GM15510 (cell line): ENCODE measurements around the gene ADAMTS6.

Experiments
- POLR2A ChIP-seq: IDR thresholded peaks from 3 replicates; pipeline ENCODE4 v1.6.1; 2011; ENCODE audit warnings: borderline replicate concordance; ENCODE audit not compliant: insufficient read length; ENCODE audit errors: extremely low read depth

Gene ADAMTS6

DNA sequence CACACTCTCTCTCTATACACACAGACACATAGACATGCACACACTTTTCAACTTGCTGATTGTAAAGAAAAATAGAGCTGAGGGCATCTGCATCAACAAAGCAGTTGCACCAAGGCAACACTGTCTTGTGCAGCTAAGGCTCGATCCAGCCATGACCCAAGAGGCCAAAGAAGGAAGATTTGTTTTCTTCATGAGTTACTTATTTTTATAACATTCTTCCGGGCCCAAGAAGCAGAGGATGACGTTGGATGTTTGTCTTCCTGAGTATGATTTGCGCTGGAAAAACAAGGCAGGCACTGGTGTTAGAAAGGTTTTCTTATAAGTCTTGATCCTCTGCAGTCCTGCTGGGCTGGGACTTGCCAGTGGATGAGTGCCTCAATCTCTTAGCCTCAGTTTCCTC is 344.1 kb downstream of the ADAMTS6 start:
- no peak for TF ChIP-seq POLR2A

DNA sequence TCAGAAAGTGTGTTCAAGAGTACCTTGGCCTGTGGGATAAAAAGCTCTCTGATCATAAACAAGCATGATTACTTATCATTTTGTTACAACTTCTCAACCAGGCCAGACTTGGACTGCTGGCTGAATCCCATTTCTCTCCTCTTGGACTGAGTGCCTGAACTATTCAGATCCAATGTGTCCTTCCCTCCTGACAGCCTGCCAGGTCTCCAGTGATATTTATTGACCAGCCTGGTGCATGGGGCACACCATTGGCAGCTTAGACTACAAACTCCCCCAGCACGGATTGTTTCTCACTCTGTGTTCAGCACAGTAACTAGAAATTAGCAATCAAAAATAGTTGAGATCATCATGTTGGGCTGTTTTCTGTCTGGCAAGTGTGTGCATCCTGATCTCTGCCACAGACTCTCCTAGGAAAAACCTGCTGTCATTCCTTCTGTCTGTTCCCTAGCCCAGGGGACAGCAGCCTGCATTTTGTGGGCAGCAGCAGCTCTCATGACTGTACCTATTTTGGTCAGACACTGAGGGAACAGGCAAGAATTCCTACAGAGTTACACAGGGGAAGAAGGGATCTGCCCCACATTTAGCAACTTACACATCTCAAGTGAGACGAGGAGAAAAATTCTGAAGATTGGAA is 348.1 kb downstream of the ADAMTS6 start:
- TF ChIP-seq POLR2A: no peak

DNA sequence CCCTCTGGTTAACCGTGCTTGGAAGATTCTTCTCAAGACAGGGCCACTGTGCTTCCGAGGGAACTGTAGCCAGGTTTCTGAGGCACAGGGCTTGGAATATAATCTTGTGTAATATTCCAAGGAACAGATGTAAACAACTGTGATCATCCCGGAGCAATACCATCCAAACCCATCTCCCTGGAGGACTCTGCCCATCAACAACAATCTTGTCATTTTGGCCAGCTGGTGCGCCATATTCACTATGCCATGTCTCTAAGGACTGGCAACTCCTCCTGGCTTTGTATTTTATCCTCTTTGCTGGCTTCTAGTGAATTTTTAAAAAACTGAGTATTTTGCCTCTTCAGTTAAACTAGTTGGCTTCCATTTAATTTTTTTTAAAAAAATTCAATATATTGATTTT is 349.3 kb downstream of the ADAMTS6 start:
- no peak for TF ChIP-seq POLR2A

DNA sequence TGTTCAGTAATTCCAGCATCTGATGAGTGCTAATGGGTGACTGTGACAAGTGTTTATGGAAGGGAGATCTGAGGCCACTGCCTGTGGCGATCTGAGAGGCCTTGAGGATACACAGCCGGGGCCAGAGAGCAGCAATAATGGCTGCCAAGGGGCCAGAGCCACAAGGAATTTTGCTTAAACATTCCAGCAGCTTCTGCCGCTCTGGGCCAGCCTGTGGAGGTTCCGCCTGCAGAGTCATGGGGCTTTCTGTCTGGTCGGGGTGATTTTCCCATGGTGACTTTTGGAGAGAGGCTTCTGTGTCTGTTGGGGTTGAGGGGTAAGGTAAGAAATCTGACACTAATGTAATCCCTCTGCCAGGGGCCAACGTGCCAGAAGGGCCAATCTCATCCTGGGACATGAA is 353.5 kb downstream of the ADAMTS6 start:
- no peak for TF ChIP-seq POLR2A

DNA sequence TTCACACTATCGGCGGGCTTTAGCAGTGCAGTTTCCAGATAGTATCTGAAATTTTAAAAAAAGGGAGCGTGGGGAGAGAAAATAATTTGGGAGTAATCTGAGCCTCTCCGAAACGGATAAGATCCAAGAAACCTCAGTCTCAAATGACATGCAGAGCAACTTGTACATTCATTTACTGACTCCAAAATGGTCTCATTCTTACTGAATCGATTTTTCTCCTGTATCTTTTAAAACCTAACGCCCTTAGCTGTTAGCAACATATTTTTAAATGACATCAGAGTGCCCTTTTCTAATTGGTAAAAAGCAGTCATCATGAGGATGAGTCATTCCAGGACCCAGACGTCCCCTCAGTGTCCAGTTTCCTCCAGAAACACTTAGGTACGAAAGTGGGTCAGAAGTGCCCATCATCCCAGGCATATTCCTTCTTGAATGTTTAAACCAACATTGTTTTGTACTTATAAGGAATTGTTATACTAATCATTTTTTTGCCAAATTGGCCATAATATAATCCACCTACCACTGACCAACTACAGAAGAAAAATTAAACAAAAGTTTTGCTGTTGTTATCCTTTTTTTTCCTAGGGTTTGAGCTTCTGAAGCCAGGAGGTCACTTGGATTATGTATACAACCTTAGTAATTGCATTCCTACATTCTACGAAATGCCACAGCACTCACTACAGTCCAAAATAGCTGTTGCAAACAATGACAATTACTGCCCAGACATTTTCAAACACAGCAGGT is 354.4 kb downstream of the ADAMTS6 start:
- no peak for TF ChIP-seq POLR2A

DNA sequence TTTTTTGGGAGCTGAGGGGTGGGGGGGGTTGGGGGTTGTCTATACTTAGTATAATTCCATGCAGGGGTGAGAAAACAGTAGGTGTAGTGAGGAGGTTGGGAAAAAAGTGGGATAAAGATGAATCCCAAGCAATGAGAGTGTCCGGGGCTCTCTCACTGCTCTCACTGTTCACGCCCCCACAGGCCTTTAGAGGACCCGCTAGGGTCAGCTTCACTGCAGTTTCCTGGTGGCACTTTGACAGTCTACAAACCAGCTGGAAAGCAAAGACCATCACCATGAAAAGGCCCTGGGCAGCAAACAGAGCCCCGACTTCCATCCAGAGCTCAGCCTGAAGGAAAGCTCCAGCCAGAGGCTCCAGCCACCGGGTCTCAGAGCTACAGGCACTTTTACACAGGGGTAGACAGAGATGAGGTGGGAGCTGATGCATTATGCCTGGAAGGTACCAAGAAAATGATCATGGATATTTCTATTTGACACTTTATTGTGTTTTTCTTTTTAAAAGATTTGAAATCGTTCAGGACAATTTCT is 355.1 kb downstream of the ADAMTS6 start:
- no peak for TF ChIP-seq POLR2A

DNA sequence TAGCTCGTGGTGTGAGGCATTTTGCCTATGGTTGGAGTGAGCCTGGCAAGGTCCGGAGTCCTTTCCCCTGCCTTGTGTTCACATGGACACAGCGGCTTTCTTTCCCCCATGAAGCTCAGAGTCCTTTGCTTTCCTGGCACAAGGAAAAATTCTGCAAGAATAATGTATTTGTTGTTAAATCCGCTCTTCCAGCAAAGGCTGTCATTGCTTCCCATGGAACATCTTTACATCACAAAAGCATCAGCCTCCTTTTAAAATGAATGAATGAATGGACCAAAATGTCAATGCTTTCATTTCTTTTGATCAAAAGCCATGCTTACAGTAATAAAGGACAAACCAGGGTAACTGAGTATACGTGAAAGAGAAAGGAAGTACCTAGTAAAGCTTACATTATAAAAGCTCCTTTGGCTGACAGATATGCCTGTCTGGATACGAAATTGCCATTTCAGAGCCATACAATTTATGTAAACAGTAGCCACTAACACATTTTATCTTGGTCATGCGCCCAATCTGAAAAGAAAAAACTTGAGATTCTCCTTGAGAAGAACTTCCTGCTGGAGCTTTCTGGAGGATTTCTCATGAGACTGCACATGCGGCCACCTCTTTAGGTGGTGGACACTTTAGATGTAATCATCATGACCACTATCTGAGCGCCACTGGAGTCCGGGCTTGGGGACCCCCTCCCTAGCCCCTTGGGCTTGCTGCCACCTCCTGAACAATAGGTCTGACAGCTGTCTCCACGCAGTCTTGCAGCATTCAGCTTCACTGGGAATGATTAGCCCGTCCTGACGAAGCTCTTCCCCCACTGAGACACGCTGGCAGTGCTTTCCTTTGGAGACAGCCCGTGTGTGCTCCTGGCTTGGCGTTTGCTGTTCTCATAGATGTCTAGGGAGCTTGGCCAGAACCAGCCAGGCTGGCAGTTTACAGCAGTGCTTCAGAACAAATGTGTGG is 355.9 kb downstream of the ADAMTS6 start:
- no peak for TF ChIP-seq POLR2A

DNA sequence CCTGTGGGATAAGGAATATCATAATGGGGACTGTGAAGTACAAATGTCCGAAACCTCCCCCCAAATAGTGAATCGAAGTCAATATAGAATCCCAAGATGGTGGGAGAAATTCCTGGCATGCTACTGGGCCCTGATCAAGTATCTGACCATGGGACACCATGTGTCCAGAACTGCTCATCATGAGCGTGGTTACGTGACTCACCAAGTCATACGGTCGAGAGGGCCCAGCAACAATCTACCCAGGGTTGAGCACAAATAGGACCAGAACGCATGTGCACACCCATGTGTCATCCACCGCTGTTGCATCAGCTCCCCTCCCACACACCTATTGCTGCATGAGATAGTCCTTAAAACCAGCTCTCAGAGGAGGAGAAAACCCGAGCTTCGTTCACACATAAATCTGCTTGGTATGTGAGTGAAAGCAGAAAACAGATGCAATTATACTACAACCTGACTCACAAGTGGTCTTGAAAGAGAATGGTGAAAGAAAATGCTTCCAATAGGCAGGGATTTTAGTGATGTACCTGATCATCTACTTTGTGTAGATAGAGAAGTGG is 359.8 kb downstream of the ADAMTS6 start:
- TF ChIP-seq POLR2A: no peak

DNA sequence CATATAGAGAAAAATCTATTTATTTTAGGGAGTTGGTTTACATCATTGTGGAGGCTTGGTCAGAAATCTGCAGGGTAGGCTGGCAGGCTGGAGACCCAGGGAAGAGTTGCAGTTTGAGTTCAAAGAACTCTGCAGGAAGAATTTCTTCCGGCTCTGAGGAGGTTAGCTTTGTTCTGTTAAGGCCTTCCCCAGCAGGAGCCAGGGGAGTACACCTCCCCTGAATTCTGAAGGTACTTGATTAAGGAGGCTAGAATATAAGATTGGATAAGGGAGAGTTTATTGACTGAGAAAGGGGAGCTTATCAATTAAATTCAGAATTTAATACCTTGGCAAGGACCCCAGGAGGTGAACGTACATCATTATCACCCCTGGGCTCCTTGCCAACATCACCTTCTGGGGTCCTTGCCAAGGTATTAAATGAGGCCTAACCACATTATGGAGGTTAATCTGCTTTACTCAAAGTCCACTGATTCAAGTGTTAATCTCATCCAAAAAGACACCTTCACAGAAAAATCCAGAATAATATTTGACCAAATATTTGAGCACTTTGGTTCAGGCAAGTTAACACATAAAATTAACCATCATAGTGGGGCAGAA is 361.3 kb downstream of the ADAMTS6 start:
- TF ChIP-seq POLR2A: no peak

DNA sequence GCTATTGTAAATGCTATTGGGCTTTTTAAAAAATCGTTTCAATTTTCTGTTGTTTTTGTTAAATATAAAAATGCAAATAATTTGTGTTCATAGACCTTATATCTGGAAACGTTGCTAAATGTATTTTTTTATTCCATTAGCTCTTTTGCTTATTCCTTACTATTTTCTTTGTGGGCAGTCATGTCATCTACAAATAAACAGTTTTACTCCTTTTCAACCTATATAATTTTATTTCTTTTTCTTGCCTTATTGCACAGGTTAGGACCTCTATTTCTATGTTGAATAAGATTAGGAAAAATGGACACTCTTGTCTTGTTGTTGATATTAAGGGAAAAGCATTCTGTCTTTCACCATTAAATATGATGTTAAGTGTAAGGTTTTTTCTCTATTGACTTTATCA is 364.2 kb downstream of the ADAMTS6 start:
- TF ChIP-seq POLR2A: no peak

DNA sequence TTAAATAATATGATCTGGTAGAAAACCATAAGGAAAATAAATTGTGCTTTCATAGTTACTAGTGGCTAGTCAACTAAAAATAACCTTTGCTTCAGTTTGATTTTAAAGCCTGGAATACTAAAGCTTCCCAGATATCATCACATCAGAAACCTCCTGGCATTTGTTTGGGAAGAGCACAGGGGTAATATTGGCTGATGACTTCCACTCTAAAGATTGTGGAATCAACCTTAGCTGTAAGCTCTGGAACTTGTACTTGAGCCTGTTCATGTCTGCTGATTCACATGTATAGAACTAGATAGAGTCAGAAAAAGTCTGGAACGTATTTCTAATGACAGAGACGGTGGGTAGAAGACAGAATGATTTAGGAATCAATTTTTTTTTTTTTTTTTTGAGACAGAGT is 367.9 kb downstream of the ADAMTS6 start:
- TF ChIP-seq POLR2A: no peak

DNA sequence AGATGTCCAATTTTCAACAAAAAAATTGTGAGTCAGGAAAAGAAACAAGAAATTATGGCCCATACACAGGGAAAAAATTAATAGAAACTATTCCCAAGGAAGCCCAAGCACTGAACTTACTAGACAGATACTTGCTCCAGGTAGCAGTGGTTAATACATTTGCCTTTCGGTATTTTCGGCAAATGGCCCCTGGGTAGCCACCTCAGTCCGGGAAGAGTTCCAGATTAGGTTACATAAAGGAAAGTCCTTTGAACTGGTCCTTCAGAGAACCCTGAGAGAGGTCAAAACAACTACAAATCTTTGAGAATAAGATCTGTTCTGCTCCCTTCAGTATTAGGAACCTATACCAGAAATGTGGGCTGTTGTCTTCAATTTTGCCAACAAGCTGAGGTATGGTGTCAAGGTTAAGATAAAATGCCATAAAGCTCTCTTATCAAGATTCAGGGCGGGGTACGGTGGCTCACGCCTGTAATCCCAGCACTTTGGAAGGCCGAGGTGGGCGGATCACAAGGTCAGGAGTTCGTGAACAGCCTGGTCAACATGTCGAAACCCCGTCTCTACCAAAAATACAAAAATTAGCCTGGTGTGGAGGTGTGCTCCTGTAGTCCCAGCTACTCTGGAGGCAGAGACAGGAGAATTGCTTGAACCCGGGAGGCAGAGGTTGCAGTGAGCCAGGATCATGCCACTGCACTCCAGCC is 369.6 kb downstream of the ADAMTS6 start:
- no peak for TF ChIP-seq POLR2A

DNA sequence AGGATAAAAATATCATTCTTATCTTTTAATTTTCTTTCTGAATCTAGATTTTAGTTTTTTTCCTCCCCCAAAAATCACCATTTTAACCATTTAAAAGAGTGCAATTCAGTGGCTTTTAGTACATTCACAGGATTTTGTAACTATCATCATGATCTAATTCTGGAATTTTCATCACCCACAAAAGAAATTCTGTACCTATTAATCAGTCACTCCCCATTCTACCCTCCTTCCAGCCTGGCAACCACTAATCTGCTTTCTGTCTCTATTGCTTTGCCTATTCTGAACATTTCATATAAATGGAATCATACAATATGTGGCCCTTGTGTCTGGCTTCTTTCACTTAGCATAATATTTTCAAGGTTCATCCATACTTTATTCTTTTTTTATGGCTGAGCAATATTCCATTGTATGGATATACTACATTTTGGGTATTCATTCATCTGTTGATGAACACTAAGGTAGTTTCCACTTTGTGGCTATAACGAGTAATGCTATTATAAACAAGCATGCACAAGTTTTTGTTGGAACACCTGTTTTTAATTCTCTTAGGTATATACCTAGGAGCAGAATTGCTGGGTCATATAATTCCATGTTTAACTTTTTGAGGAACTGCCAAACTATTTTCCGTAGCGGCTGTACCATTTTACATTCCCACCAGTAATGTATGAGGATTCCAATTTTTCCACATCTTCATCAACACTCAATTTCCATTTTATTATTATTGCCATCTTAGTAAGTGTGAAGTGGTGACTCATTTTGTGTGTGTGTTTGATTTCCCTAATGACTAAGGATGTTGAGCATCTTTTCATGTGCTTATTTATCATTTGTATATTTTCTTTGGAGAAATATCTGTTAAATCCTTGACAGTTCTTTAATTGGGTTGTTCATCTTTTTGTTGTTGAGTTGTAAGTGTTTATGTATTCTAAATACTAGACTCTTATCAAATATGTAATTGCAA is 372.7 kb downstream of the ADAMTS6 start:
- no peak for TF ChIP-seq POLR2A
